ENCODE data around the gene GATM. TPM values are rescaled to one million over a fixed set of nuclear protein-coding genes. Genes with fewer than 3 reads are reported as not detected.

GATM gene
- total RNA-seq, 1 experiment from 2014 or later: 232 TPM

- 0 out of 2 replicates have a peak, but pooled peaks cover 3% of the 10 kb centered on the region for H3K27me3 ChIP-seq
- DNase-seq: no peak
- H3K4me3 ChIP-seq: no peak overlapping the region
- H3K9me3 ChIP-seq (replicated peaks): no peaks in the 10 kb centered on the region
- H3K27ac ChIP-seq: no peak overlapping the region
- H3K4me1 ChIP-seq: no peaks in the 10 kb centered on the region
- H3K36me3 ChIP-seq: no peaks in the 10 kb centered on the region
Measured at GRCh38 chr15:45397116-45397665, 18.8 kb upstream of the GATM start.

- Histone ChIP-seq H3K4me1 (no peaks in the 10 kb centered on the region), H3K9me3 (replicated peaks) (no peaks in the 10 kb centered on the region), H3K36me3 (no peaks in the 10 kb centered on the region), H3K4me3 (no peak overlapping the region), H3K27ac (no peak overlapping the region), H3K27me3 (0 out of 2 replicates have a peak, but pooled peaks cover 3% of the 10 kb centered on the region)
- DNase-seq: no peak
Measured at GRCh38 chr15:45395943-45396342, 17.6 kb upstream of the GATM start.

- Histone ChIP-seq H3K4me1 (peaks cover 10% of the 10 kb centered on the region), H3K4me3 (no peak overlapping the region), H3K27ac (no peak overlapping the region), H3K27me3 (0 out of 2 replicates have a peak, but pooled peaks cover 3% of the 10 kb centered on the region), H3K9me3 (replicated peaks) (no peaks in the 10 kb centered on the region), H3K36me3 (no peaks in the 10 kb centered on the region)
- DNase-seq: no peak
Measured at GRCh38 chr15:45394681-45395080, 16.3 kb upstream of the GATM start.

GRCh38 chr15:45393851-45394250 lies 15.5 kb upstream of the GATM start:
- Histone ChIP-seq H3K27me3 (0 out of 2 replicates have a peak, but pooled peaks cover 3% of the 10 kb centered on the region), H3K27ac (no peak overlapping the region), H3K9me3 (replicated peaks) (no peaks in the 10 kb centered on the region), H3K4me1 (peaks cover 14% of the 10 kb centered on the region), H3K4me3 (no peak overlapping the region), H3K36me3 (no peaks in the 10 kb centered on the region)
- peak in 1 of 2 experiments; percentile 14 for DNase-seq

GRCh38 chr15:45392584-45392855 lies 14.2 kb upstream of the GATM start:
- 0 out of 2 replicates have a peak, but pooled peaks cover 3% of the 10 kb centered on the region for H3K27me3 ChIP-seq
- no peak overlapping the region for H3K27ac ChIP-seq
- no peaks in the 10 kb centered on the region for H3K36me3 ChIP-seq
- no peak for DNase-seq
- H3K9me3 ChIP-seq (replicated peaks): no peaks in the 10 kb centered on the region
- no peak overlapping the region for H3K4me3 ChIP-seq
- H3K4me1 ChIP-seq: peaks cover 16% of the 10 kb centered on the region

- H3K27me3 ChIP-seq: 0 out of 2 replicates have a peak, but pooled peaks cover 3% of the 10 kb centered on the region
- DNase-seq: no peak
- no peak overlapping the region for H3K4me3 ChIP-seq
- H3K9me3 ChIP-seq (replicated peaks): no peaks in the 10 kb centered on the region
- H3K36me3 ChIP-seq: no peaks in the 10 kb centered on the region
- peaks cover 20% of the 10 kb centered on the region for H3K4me1 ChIP-seq
- H3K27ac ChIP-seq: no peak overlapping the region
Measured at GRCh38 chr15:45391746-45392583, 13.6 kb upstream of the GATM start.

GRCh38 chr15:45389351-45389750 lies 11.0 kb upstream of the GATM start:
- Histone ChIP-seq H3K27me3 (no peaks in the 10 kb centered on the region), H3K9me3 (replicated peaks) (no peaks in the 10 kb centered on the region), H3K36me3 (no peaks in the 10 kb centered on the region), H3K4me1 (peaks cover 20% of the 10 kb centered on the region), H3K27ac (no peak overlapping the region), H3K4me3 (no peak overlapping the region)
- no peak for DNase-seq

GRCh38 chr15:45387380-45388007 lies 9.2 kb upstream of the GATM start:
- H3K4me3 ChIP-seq: no peak overlapping the region
- DNase-seq: no peak
- H3K4me1 ChIP-seq: peaks cover 20% of the 10 kb centered on the region
- no peak overlapping the region for H3K27ac ChIP-seq
- no peaks in the 10 kb centered on the region for H3K36me3 ChIP-seq
- H3K9me3 ChIP-seq (replicated peaks): no peaks in the 10 kb centered on the region
- no peaks in the 10 kb centered on the region for H3K27me3 ChIP-seq

- no peak for DNase-seq
- H3K27me3 ChIP-seq: no peaks in the 10 kb centered on the region
Measured at GRCh38 chr15:45386974-45387373, 8.6 kb upstream of the GATM start.

GRCh38 chr15:45386420-45386819 lies 8.1 kb upstream of the GATM start:
- Histone ChIP-seq H3K4me3 (no peak overlapping the region), H3K9me3 (replicated peaks) (no peaks in the 10 kb centered on the region), H3K27ac (no peak overlapping the region), H3K27me3 (no peaks in the 10 kb centered on the region), H3K36me3 (no peaks in the 10 kb centered on the region), H3K4me1 (peaks cover 20% of the 10 kb centered on the region)
- DNase-seq: peak in 1 of 2 experiments; percentile 22

More at GRCh38 chr15:45386974-45387373, 8.6 kb upstream of the GATM start:
- no peak overlapping the region for H3K4me3 ChIP-seq
- peaks cover 20% of the 10 kb centered on the region for H3K4me1 ChIP-seq
- no peak overlapping the region for H3K27ac ChIP-seq
- H3K9me3 ChIP-seq (replicated peaks): no peaks in the 10 kb centered on the region
- H3K36me3 ChIP-seq: no peaks in the 10 kb centered on the region

- Histone ChIP-seq H3K4me1 (peaks cover 17% of the 10 kb centered on the region), H3K36me3 (no peaks in the 10 kb centered on the region), H3K27me3 (no peaks in the 10 kb centered on the region), H3K4me3 (no peak overlapping the region), H3K9me3 (replicated peaks) (no peaks in the 10 kb centered on the region), H3K27ac (no peak overlapping the region)
- DNase-seq: no peak
Measured at GRCh38 chr15:45385590-45385989, 7.2 kb upstream of the GATM start.

GRCh38 chr15:45384700-45385099 lies 6.4 kb upstream of the GATM start:
- no peaks in the 10 kb centered on the region for H3K36me3 ChIP-seq
- DNase-seq: no peak
- no peak overlapping the region for H3K4me3 ChIP-seq
- 0 out of 2 replicates have a peak, but pooled peaks cover 11% of the 10 kb centered on the region for H3K4me1 ChIP-seq
- no peaks in the 10 kb centered on the region for H3K9me3 ChIP-seq (replicated peaks)
- H3K27me3 ChIP-seq: no peaks in the 10 kb centered on the region
- H3K27ac ChIP-seq: no peak overlapping the region

GRCh38 chr15:45378913-45379262 lies 544 bp upstream of the GATM start:
- peak; percentile 20 to 65 for DNase-seq
- H3K4me3 ChIP-seq: peak overlapping the region; percentile 82
- peak overlapping the region; percentile 94 for H3K27ac ChIP-seq
- no peaks in the 10 kb centered on the region for H3K27me3 ChIP-seq
- peaks cover 18% of the 10 kb centered on the region for H3K36me3 ChIP-seq
- H3K4me1 ChIP-seq: peaks cover 16% of the 10 kb centered on the region
- H3K9me3 ChIP-seq (replicated peaks): no peaks in the 10 kb centered on the region

- Histone ChIP-seq H3K9me3 (replicated peaks) (no peaks in the 10 kb centered on the region), H3K27ac (peak overlapping the region; percentile 94), H3K27me3 (no peaks in the 10 kb centered on the region), H3K4me3 (peak overlapping the region; percentile 82), H3K4me1 (peaks cover 23% of the 10 kb centered on the region), H3K36me3 (peaks cover 29% of the 10 kb centered on the region)
- peak; percentile 90 to 95 for DNase-seq
Measured at GRCh38 chr15:45377609-45378148, 665 bp downstream of the GATM start.

- Histone ChIP-seq H3K27me3 (no peaks in the 10 kb centered on the region), H3K4me3 (peak overlapping the region; percentile 82), H3K4me1 (peaks cover 23% of the 10 kb centered on the region), H3K27ac (peak overlapping the region; percentile 94), H3K36me3 (peaks cover 34% of the 10 kb centered on the region), H3K9me3 (replicated peaks) (no peaks in the 10 kb centered on the region)
- peak; percentile 41 to 69 for DNase-seq
Measured at GRCh38 chr15:45376967-45377608, 1.3 kb downstream of the GATM start.
